Glutamatergic neuron (in vitro differentiated cells): ENCODE measurements around the gene GPATCH1. TPM values are rescaled to one million over a fixed set of nuclear protein-coding genes. Genes with fewer than 3 reads are reported as not detected.

Source experiments
- DNase-seq: peaks from one replicate; pipeline ENCODE4 v3.0.0; 2022
- H3K27ac Mint-ChIP-seq: one replicate; pipeline ENCODE4 v1.8.0; 2020; ENCODE audit warnings: mild to moderate bottlenecking, mixed read lengths, inconsistent platforms; ENCODE audit not compliant: unreplicated experiment
- H3K27me3 Mint-ChIP-seq: one replicate; pipeline ENCODE4 v1.8.0; 2020; ENCODE audit warnings: mild to moderate bottlenecking, moderate library complexity, mixed read lengths, inconsistent platforms; ENCODE audit not compliant: unreplicated experiment
- H3K36me3 Mint-ChIP-seq: one replicate; pipeline ENCODE4 v1.8.0; 2020; ENCODE audit warnings: mild to moderate bottlenecking, mixed read lengths, inconsistent platforms; ENCODE audit not compliant: unreplicated experiment
- H3K4me1 Mint-ChIP-seq: one replicate; pipeline ENCODE4 v1.8.0; 2020; ENCODE audit warnings: mild to moderate bottlenecking, low read depth, mixed read lengths, inconsistent platforms; ENCODE audit not compliant: unreplicated experiment
- H3K4me3 Mint-ChIP-seq: one replicate; pipeline ENCODE4 v1.8.0; 2020; ENCODE audit warnings: mild to moderate bottlenecking, mixed read lengths, inconsistent platforms; ENCODE audit not compliant: unreplicated experiment
- H3K9me3 Mint-ChIP-seq: one replicate; pipeline ENCODE4 v1.8.0; 2020; ENCODE audit warnings: mild to moderate bottlenecking, moderate library complexity, mixed read lengths, inconsistent platforms; ENCODE audit not compliant: unreplicated experiment
- total RNA-seq: library from RNA; stranded (reverse); fragmentation: NEBNext Ultra II Directional; extraction: Animal tissue kit (Norgen Biotek cat#: 25700); gene quantifications from one replicate; pipeline ENCODE4 v1.2.1, GENCODE V29; 2021; ENCODE audit not compliant: unreplicated experiment
- TF ChIP-seq, protein P1 (sequence below): fragments of 200-600 bp; sonication (generic); IDR thresholded peaks from one replicate; pipeline ENCODE4 v1.5.0; 2021; ENCODE audit not compliant: partially characterized antibody, unreplicated experiment

The GPATCH1 gene
- total RNA-seq, 1 donor from 2014 or later, result 8.8 TPM

DNA sequence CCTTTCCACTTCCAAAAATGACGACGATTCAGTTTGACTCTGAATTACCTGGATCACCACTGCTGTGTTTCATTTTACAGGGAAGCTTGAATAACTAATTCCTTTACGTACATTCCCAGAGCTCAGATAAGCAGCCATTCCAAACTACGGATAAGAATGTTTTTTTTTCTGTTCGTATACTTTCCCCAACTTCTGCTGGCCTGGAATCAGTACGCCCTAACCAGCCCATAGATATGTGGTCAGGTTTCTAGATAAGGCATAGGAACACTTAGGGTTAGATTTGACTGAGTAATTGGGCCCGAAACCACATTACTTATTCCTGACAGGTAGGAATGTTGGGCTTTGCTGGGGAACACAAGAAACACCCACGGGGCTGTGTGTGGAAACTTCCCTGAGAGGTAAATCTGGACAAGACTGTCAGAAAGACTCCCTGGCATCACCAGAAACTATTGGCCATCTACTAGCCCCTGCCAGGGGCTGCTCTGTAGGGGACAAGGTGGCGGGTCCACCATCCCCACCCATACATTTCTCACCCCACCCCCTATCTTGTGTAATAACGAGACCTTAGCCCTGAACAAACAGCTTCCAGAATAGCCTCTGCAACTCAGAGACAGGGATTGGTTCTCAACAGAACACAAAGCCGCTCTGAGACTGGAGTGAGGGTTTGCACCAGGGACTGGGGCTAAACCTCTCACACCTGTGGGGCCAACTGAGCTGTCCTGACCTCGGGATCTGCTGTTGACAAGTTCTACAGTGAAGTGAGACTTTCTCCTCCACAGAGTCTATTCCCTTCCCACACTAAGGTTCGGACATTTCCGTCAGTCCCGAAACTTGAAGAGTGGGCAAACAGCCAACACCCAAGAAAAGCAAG lies 31.9 kb upstream of the GPATCH1 start:
- no peaks in the 10 kb centered on the region for H3K36me3 Mint-ChIP-seq
- DNase-seq, result no peak
- no peak overlapping the region for H3K4me3 Mint-ChIP-seq
- H3K27ac Mint-ChIP-seq, result no peak overlapping the region
- peaks cover 2% of the 10 kb centered on the region for H3K9me3 Mint-ChIP-seq
- H3K27me3 Mint-ChIP-seq, result no peaks in the 10 kb centered on the region
- peaks cover 4% of the 10 kb centered on the region for H3K4me1 Mint-ChIP-seq
- TF ChIP-seq, protein P1, sequence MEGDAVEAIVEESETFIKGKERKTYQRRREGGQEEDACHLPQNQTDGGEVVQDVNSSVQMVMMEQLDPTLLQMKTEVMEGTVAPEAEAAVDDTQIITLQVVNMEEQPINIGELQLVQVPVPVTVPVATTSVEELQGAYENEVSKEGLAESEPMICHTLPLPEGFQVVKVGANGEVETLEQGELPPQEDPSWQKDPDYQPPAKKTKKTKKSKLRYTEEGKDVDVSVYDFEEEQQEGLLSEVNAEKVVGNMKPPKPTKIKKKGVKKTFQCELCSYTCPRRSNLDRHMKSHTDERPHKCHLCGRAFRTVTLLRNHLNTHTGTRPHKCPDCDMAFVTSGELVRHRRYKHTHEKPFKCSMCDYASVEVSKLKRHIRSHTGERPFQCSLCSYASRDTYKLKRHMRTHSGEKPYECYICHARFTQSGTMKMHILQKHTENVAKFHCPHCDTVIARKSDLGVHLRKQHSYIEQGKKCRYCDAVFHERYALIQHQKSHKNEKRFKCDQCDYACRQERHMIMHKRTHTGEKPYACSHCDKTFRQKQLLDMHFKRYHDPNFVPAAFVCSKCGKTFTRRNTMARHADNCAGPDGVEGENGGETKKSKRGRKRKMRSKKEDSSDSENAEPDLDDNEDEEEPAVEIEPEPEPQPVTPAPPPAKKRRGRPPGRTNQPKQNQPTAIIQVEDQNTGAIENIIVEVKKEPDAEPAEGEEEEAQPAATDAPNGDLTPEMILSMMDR, result no peak

DNA sequence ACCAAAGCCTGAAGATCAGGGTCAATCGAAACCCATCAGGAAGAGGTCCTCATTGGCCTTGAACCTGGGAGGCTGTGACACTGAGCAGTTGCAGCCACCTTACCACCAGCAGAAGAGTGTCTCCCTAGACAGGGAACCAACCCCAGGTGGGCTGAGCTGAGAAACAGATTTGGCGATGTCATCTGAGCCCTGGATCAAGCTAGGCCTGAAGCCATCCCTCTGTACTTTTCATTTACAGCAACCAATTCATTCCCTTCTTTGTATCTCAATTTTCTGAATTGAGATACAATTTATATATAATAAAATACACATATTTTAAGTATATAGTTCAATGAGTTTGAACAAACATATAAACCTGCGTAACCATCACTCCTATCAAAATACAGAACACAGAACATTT lies 30.9 kb upstream of the GPATCH1 start:
- peaks cover 2% of the 10 kb centered on the region for H3K9me3 Mint-ChIP-seq
- H3K4me1 Mint-ChIP-seq, result peaks cover 4% of the 10 kb centered on the region
- no peaks in the 10 kb centered on the region for H3K36me3 Mint-ChIP-seq
- TF ChIP-seq, protein P1, result no peak
- no peaks in the 10 kb centered on the region for H3K27me3 Mint-ChIP-seq
- no peak overlapping the region for H3K4me3 Mint-ChIP-seq
- no peak for DNase-seq
- H3K27ac Mint-ChIP-seq, result no peak overlapping the region

DNA sequence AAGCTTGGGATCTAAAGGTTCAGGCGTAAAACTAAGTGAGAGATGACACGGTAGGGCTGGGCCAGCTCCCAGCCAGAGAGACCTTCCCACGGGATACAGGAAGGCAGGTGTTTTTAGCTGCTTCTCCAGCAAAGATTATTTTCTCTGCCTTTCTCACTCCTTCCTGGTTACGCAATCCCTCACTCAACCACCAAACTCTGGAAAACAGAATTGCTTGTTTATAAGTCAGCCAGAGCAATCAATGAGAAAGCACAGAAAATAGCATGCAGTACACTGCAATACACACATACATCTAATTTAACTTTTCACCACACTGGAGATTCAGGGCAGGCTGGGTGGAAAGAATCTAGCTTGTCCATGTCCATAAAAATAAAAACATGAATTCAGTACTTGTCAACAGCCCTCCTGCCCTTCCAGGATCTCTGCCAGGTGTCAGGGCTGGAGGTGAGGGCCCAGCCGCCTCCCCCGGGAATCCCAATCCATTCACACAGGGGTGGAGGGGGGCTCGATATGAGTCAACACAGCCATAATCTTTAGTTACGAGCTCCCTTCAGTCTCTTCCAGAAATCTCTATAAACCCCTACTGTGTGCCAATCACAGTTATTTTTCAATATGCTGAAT lies 28.5 kb upstream of the GPATCH1 start:
- Mint-ChIP-seq H3K4me1 (peaks cover 4% of the 10 kb centered on the region), H3K4me3 (no peak overlapping the region)

DNA sequence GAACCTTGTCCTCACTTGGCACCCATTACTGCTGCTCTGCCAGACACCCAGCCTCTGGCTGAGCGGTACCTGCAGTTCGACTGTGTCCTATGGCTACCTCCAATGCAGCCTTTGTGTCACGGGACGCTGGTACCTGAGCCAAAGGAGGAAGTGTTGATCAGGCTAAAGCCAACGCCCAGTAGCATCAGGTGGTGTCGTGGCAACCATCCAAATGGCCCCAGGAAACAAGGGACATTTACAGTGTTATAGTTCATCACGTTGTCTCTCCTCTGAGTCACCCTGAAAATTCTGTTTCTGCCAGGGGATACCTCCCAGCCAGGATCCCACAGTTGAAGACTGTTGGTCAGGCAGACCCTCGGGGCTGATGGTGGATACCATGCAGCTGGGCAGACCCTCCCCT lies 26.4 kb upstream of the GPATCH1 start:
- no peak for DNase-seq
- Mint-ChIP-seq H3K9me3 (no peaks in the 10 kb centered on the region), H3K36me3 (no peaks in the 10 kb centered on the region), H3K4me3 (no peak overlapping the region), H3K27me3 (no peaks in the 10 kb centered on the region), H3K4me1 (peaks cover 4% of the 10 kb centered on the region), H3K27ac (no peak overlapping the region)
- TF ChIP-seq, protein P1, result no peak

More for the DNA sequence above, 28.5 kb upstream of the GPATCH1 start:
- Mint-ChIP-seq H3K9me3 (no peaks in the 10 kb centered on the region), H3K36me3 (no peaks in the 10 kb centered on the region), H3K27me3 (no peaks in the 10 kb centered on the region), H3K27ac (no peak overlapping the region)
- DNase-seq, result no peak
- TF ChIP-seq, protein P1, result no peak

DNA sequence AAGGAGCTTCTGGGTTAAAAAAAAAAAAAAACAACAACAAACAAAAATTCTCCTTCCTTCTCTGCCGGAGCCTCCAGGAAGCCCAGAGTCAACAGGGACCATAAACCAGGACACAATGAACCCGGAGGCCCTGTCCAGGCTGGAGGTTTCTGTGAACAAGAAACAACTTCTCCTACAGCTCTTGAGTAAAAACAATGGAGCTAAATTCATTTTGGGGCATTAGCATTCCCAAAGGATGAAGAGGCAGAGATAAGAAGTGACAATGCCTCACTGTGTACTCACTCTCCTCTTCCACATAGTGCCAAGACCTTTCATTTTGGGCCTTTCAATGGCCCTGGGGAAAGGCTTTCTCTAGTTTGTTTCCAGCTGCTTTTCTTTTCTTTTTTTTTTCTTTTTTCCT lies 25.3 kb upstream of the GPATCH1 start:
- Mint-ChIP-seq H3K4me1 (peaks cover 4% of the 10 kb centered on the region), H3K27me3 (no peaks in the 10 kb centered on the region), H3K27ac (no peak overlapping the region), H3K36me3 (no peaks in the 10 kb centered on the region), H3K4me3 (no peak overlapping the region), H3K9me3 (peaks cover under 1% of the 10 kb centered on the region)
- TF ChIP-seq, protein P1, result no peak
- no peak for DNase-seq
